ENCODE results near the gene IL34. TPM values are rescaled to one million over a fixed set of nuclear protein-coding genes. Genes with fewer than 3 reads are reported as not detected.

IL34 gene
- total and polyA plus RNA-seq, 4 donors: 0.25 to 0.93 (median 0.42) TPM

DNA sequence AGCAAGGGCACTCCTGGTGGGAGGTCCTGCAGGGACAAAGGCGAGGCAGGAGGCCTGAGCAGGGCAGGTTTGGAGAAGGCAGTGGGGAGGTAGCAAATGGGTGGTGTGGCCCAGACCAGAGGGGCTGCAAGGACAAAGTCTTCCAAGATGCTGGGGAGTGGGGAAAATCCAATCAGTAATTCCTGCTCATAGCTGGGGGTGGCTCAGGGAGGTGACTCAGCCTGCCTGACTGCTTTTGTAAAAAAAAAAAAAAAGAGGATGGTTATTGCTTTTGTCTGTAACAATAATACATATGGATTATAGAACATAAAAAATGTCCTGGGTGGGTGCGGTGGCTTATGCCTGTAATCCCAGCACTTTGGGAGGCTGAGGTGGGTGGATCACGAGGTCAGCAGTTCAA lies 5.2 kb downstream of the IL34 start:
- no peak overlapping the region for H3K9ac ChIP-seq (ENCODE audit: low read depth in 1 of 2, low read length in 2 of 2)
- WGBS: 87% methylated on average over 3 of the region's 3 CpGs
- no peaks in the 10 kb centered on the region for H3K9me3 ChIP-seq (ENCODE audit: control insufficient read depth in 4 of 4, low read length in 3 of 4)
- no peak overlapping the region for H3K27ac ChIP-seq (ENCODE audit: low read depth in 1 of 2, low read length in 2 of 2)
- no peaks in the 10 kb centered on the region for H3K27me3 ChIP-seq (ENCODE audit: control insufficient read depth in 4 of 4, insufficient read depth in 4 of 4, low read length in 3 of 4)
- peaks cover 0 to 7% (median 3%) of the 10 kb centered on the region in 4 donors for H3K4me1 ChIP-seq (ENCODE audit: control insufficient read depth in 4 of 4, insufficient read depth in 4 of 4, low read length in 3 of 4)
- TF ChIP-seq REST (IDR thresholded peaks at IDR 0.05) (no peak), TAF1 (conservative IDR thresholded peaks at IDR 0.05) (no peak), FOXA1 (IDR thresholded peaks at IDR 0.05) (no peak), SP1 (IDR thresholded peaks at IDR 0.05) (no peak), GABPA (IDR thresholded peaks at IDR 0.05 in 1 of 2, conservative IDR thresholded peaks at IDR 0.05 in 1 of 2) (no peak), JUND (IDR thresholded peaks at IDR 0.05) (no peak), YY1 (IDR thresholded peaks at IDR 0.05) (no peak), FOXA2 (IDR thresholded peaks at IDR 0.05) (no peak), RAD21 (IDR thresholded peaks at IDR 0.05) (no peak), EGR1 (IDR thresholded peaks at IDR 0.05; ENCODE audit: low read depth in 2 of 2) (no peak), RXRA (IDR thresholded peaks at IDR 0.05) (no peak), HNF4G (IDR thresholded peaks at IDR 0.05) (no peak), CTCF (IDR thresholded peaks at IDR 0.05; ENCODE audit: low read depth, low read length, missing input control) (no peak), NR2F2 (IDR thresholded peaks at IDR 0.05) (no peak), HNF4A (conservative IDR thresholded peaks at IDR 0.05) (no peak)
- TF ChIP-seq, protein P1, sequence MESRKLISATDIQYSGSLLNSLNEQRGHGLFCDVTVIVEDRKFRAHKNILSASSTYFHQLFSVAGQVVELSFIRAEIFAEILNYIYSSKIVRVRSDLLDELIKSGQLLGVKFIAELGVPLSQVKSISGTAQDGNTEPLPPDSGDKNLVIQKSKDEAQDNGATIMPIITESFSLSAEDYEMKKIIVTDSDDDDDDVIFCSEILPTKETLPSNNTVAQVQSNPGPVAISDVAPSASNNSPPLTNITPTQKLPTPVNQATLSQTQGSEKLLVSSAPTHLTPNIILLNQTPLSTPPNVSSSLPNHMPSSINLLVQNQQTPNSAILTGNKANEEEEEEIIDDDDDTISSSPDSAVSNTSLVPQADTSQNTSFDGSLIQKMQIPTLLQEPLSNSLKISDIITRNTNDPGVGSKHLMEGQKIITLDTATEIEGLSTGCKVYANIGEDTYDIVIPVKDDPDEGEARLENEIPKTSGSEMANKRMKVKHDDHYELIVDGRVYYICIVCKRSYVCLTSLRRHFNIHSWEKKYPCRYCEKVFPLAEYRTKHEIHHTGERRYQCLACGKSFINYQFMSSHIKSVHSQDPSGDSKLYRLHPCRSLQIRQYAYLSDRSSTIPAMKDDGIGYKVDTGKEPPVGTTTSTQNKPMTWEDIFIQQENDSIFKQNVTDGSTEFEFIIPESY (IDR thresholded peaks at IDR 0.05): no peak
- TF ChIP-seq, protein P2, sequence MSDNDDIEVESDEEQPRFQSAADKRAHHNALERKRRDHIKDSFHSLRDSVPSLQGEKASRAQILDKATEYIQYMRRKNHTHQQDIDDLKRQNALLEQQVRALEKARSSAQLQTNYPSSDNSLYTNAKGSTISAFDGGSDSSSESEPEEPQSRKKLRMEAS (IDR thresholded peaks at IDR 0.05): no peak
- TF ChIP-seq, protein P3, sequence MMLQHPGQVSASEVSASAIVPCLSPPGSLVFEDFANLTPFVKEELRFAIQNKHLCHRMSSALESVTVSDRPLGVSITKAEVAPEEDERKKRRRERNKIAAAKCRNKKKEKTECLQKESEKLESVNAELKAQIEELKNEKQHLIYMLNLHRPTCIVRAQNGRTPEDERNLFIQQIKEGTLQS (IDR thresholded peaks at IDR 0.05): no peak
- DNase-seq (ENCODE audit: low spot score): no peak
- H3K36me3 ChIP-seq (ENCODE audit: control insufficient read depth in 4 of 4, insufficient read depth in 3 of 4, low read depth in 1 of 4, low read length in 3 of 4): no peaks in the 10 kb centered on the region
- no peak overlapping the region for H3K4me3 ChIP-seq (ENCODE audit: low read depth in 1 of 3, low read length in 3 of 3)
